Endothelial cell of umbilical vein (primary cell): ENCODE data around the gene DNAH3. TPM values are rescaled to one million over a fixed set of nuclear protein-coding genes. Genes with fewer than 3 reads are reported as not detected.

Source experiments
- BruUV-seq: library from RNA; stranded (reverse); fragments of 400-500 nt; replicated peaks from 2 replicates; lab custom pipeline; 2021; lab: Mats Ljungman, UMichigan
- CTCF ChIA-PET: fragments of 300-600, 350-600 bp; sonication (Branson Sonifier 250); formaldehyde crosslinking; loops from one replicate; lab custom pipeline; 2021; ENCODE audit warnings: antibody characterized with exemption, inconsistent platforms; lab: Charles Lee
- POLR2A ChIA-PET: fragments of 300-600, 350-600 bp; sonication (Branson Sonifier 250); formaldehyde crosslinking; loops from one replicate; lab custom pipeline; 2021; ENCODE audit warnings: antibody characterized with exemption, inconsistent platforms; lab: Charles Lee
- DNase-seq: peaks from one replicate; pipeline ENCODE4 v3.0.0-alpha.2; 2011; ENCODE audit warnings: low read depth, low spot score
- FAIRE-seq: peaks from 2 replicates; lab custom pipeline; 2011; peaks lifted over from hg19 to GRCh38; lab: Jason Lieb, UNC
- H2AFZ ChIP-seq: 2 replicates; pipeline ENCODE4 v1.6.0; 2012; ENCODE audit warnings: low read depth, low read length, control low read depth, inconsistent platforms
- H3K27ac ChIP-seq: 2 replicates; pipeline ENCODE4 v1.5.1; 2011; ENCODE audit warnings: low read depth, mild to moderate bottlenecking, control low read depth, low read length, moderate library complexity; ENCODE audit not compliant: insufficient read depth
- H3K27me3 ChIP-seq, 2 experiments: 2 replicates each; pipeline versions ENCODE4 v1.6.0 to v1.6.1; 2011; ENCODE audit warnings: low read length in 2 of 2, mixed read lengths in 1 of 2; ENCODE audit not compliant: control insufficient read depth in 2 of 2, insufficient read depth in 2 of 2
- H3K36me3 ChIP-seq, 2 experiments: 2 replicates in 1 of 2; 3 replicates in 1 of 2; pipeline ENCODE4 v1.5.1; 2011; ENCODE audit warnings: low read length in 2 of 2, mild to moderate bottlenecking in 1 of 2, moderate library complexity in 1 of 2; ENCODE audit not compliant: control insufficient read depth in 2 of 2, insufficient read depth in 2 of 2; ENCODE audit errors: extremely low read depth in 1 of 2
- H3K4me1 ChIP-seq: 3 replicates; pipeline ENCODE4 v1.5.1; 2011; ENCODE audit warnings: mild to moderate bottlenecking, low read length; ENCODE audit not compliant: control insufficient read depth, insufficient read depth; ENCODE audit errors: extremely low read depth
- H3K4me2 ChIP-seq: 2 replicates; pipeline ENCODE4 v1.6.1; 2011; ENCODE audit warnings: low read length, control low read depth, mixed read lengths; ENCODE audit not compliant: insufficient read depth
- H3K4me3 ChIP-seq, 3 experiments: fragments of 200-600 bp in 1 of 3; sonication (generic), shearing (Covaris generic) in 1 of 3; replicated peaks in 1 of 3; 2 replicates each; pipeline ENCODE4 v1.5.1; 2011 to 2016; ENCODE audit warnings: control low read depth in 3 of 3, low read length in 3 of 3, mild to moderate bottlenecking in 2 of 3, inconsistent platforms in 1 of 3, low read depth in 1 of 3, moderate library complexity in 1 of 3; ENCODE audit not compliant: insufficient read depth in 1 of 3
- H3K79me2 ChIP-seq: 2 replicates; pipeline ENCODE4 v1.6.0; 2012; ENCODE audit warnings: low read length, inconsistent platforms; ENCODE audit not compliant: control insufficient read depth, insufficient read depth
- H3K9ac ChIP-seq: replicated peaks from 2 replicates; pipeline ENCODE3; 2011; ENCODE audit warnings: low read length, control low read depth; ENCODE audit not compliant: insufficient read depth; ENCODE audit errors: extremely low read depth
- H3K9me1 ChIP-seq: replicated peaks from 3 replicates; pipeline ENCODE4 v1.6.0; 2011; ENCODE audit warnings: mild to moderate bottlenecking, low read length; ENCODE audit not compliant: control insufficient read depth, insufficient read depth; ENCODE audit errors: extremely low read depth
- H3K9me3 ChIP-seq: replicated peaks from 2 replicates; pipeline ENCODE4 v1.5.1; 2012; ENCODE audit warnings: low read length, inconsistent platforms; ENCODE audit not compliant: control insufficient read depth, insufficient read depth
- H4K20me1 ChIP-seq: replicated peaks from 2 replicates; pipeline ENCODE3; 2011; ENCODE audit warnings: mild to moderate bottlenecking, low read length; ENCODE audit not compliant: control insufficient read depth, insufficient read depth; ENCODE audit errors: extremely low read depth
- CTCF ChIP-seq, 2 donors: IDR thresholded peaks; 1 replicate in 1 of 2; 2 replicates in 1 of 2; pipeline ENCODE4 v1.5.1; 2011; ENCODE audit warnings: low read length in 2 of 2, mild to moderate bottlenecking in 2 of 2, moderate library complexity in 2 of 2, control low read depth in 1 of 2, inconsistent platforms in 1 of 2, low read depth in 1 of 2; ENCODE audit not compliant: insufficient read depth in 1 of 2; ENCODE audit errors: extremely low read depth in 1 of 2
- EZH2 ChIP-seq: IDR thresholded peaks from 2 replicates; pipeline ENCODE4 v1.6.1; 2012; ENCODE audit warnings: borderline replicate concordance, low read depth, mild to moderate bottlenecking, moderate library complexity, low read length, inconsistent platforms; ENCODE audit not compliant: severe bottlenecking
- FOS ChIP-seq: IDR thresholded peaks from 2 replicates; pipeline ENCODE4 v1.6.1; 2011; ENCODE audit warnings: mild to moderate bottlenecking, low read length, moderate library complexity, borderline replicate concordance; ENCODE audit not compliant: insufficient read depth
- GATA2 ChIP-seq: IDR thresholded peaks from 2 replicates; pipeline ENCODE4 v1.7.0; 2011; ENCODE audit warnings: low read depth, mild to moderate bottlenecking, moderate library complexity, mixed read lengths, low read length; ENCODE audit not compliant: insufficient read length, insufficient read depth
- JUN ChIP-seq: IDR thresholded peaks from 2 replicates; pipeline ENCODE4 v1.6.1; 2011; ENCODE audit warnings: borderline replicate concordance, low read depth; ENCODE audit not compliant: insufficient read length, insufficient read depth
- MYC ChIP-seq: IDR thresholded peaks from one replicate; pipeline ENCODE4 v1.6.1; 2011; ENCODE audit warnings: mild to moderate bottlenecking, low read depth, low read length
- POLR2A ChIP-seq: IDR thresholded peaks from 2 replicates; pipeline ENCODE4 v1.6.1; 2012; ENCODE audit warnings: low read depth, mild to moderate bottlenecking, control low read depth, low read length
- POLR2AphosphoS5 ChIP-seq: IDR thresholded peaks from 2 replicates; pipeline ENCODE4 v1.6.1; 2012; ENCODE audit warnings: low read depth, mild to moderate bottlenecking, control low read depth, low read length, moderate library complexity; ENCODE audit not compliant: insufficient read depth
- dilution Hi-C: fragments of 300-500 bp; cut with MboI; formaldehyde crosslinking; loops from one replicate; pipeline ENCODE4 v1.15.0; 2019; ENCODE audit warnings: low sequenced_read_pairs; ENCODE audit not compliant: extremely low pct_ligation_motif_present
- intact Hi-C: fragments of 100-400 bp; cut with micrococcal nuclease; formaldehyde crosslinking; loops from one replicate; pipeline ENCODE4 v1.10.0; 2022
- polyA plus RNA-seq, 4 experiments: library from polyadenylated mRNA; depleted of rRNA in 3 of 4; stranded (reverse) in 3 of 4; unstranded in 1 of 4; fragments of >200 nt; gene quantifications; 2 replicates each; pipeline versions ENCODE4 v1.2.1 to v1.2.3, GENCODE V29; 2011 to 2012; ENCODE audit warnings: missing spikeins in 1 of 4
- total RNA-seq: library from RNA; stranded (reverse); gene quantifications from 2 replicates; pipeline ENCODE4 v1.2.3, GENCODE V29; 2021
- TF ChIP-seq, protein P1 (sequence below): IDR thresholded peaks from 2 replicates; pipeline ENCODE4 v1.6.1; 2011; ENCODE audit not compliant: insufficient read depth, insufficient read length

DNAH3 gene
- total and polyA plus RNA-seq, 2 donors (not counting 3 experiments of a cell fraction or from before 2014, with no cell fraction given) = not detected

- CTCF ChIA-PET = interaction anchor here (1.0 kb wide), 1 partner anchor 18 kb away, joined by 3 read pairs; no protein-coding TSS in a partner anchor
Measured at GRCh38 chr16:20884240-20884556, 266.4 kb downstream of the DNAH3 start.

DNA sequence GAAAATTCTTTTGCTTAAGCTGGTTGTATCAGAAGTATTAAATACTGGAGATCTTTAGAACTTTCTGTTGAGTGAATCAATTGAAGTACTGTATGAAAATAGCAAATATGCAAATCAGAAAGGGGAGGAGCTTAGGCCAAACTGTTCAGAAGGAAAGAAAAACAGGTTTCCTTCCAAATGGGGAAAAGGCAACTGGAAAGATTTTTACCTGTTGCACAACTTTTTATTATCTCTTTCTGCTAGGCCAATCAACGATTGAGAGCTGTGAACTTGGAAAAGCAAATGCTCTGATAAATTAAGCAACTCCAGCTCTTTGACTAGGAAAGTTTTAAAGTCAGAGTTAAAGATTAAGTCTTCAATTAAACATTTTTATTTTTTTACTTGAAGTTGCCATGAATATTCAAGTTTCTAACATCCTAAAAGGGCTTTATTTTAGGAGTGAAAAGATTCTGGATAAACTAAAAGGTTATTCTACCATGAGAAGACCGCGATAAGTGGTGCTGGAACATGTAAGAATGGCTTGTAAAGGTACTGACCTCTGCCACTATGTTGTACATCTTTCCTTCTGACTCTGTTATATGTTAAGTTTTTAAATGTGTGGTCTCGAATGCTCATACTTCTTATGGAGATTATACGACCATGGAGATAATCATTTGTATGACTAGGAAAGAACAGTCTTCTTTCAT is 266.9 kb downstream of the DNAH3 start:
- Histone ChIP-seq H2AFZ (no peak overlapping the region), H3K27me3 (no peaks in the 10 kb centered on the region), H3K9me3 (no peaks in the 10 kb centered on the region), H3K4me1 (peaks cover 17% of the 10 kb centered on the region), H3K4me3 (no peak overlapping the region), H3K36me3 (no peaks in the 10 kb centered on the region), H3K9me1 (no peaks in the 10 kb centered on the region), H3K9ac (no peak overlapping the region), H3K4me2 (no peak overlapping the region), H3K79me2 (peaks cover 88% of the 10 kb centered on the region), H4K20me1 (peaks cover 7% of the 10 kb centered on the region), H3K27ac (no peak overlapping the region)
- intact Hi-C loops = no loop called here
- TF ChIP-seq POLR2A = no peak
- TF ChIP-seq GATA2 = no peak
- no peak for TF ChIP-seq FOS
- TF ChIP-seq POLR2AphosphoS5 = no peak
- TF ChIP-seq CTCF (IDR thresholded peaks at IDR 0.05; ENCODE audit: extremely low read depth in 1 of 2, insufficient read depth in 1 of 2, low read depth in 1 of 2, low read length in 2 of 2) = no peak
- TF ChIP-seq JUN = no peak
- no peak for TF ChIP-seq EZH2
- TF ChIP-seq, protein P1, sequence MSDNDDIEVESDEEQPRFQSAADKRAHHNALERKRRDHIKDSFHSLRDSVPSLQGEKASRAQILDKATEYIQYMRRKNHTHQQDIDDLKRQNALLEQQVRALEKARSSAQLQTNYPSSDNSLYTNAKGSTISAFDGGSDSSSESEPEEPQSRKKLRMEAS = no peak
- TF ChIP-seq MYC = no peak
- no TSS peak for BruUV-seq
- POLR2A ChIA-PET = no interaction called here
- CTCF ChIA-PET = interaction anchor here (1.0 kb wide), 1 partner anchor 18 kb away, joined by 3 read pairs; no protein-coding TSS in a partner anchor
- FAIRE-seq = no peak
- DNase-seq = no peak
- dilution Hi-C loops = no loop called here

More at GRCh38 chr16:20884240-20884556, 266.4 kb downstream of the DNAH3 start:
- H3K9me1 ChIP-seq = no peaks in the 10 kb centered on the region
- no peak overlapping the region for H3K9ac ChIP-seq
- H3K27ac ChIP-seq = no peak overlapping the region
- POLR2A ChIA-PET = no interaction called here
- H3K4me3 ChIP-seq = no peak overlapping the region
- no peak overlapping the region for H2AFZ ChIP-seq
- no peaks in the 10 kb centered on the region for H3K27me3 ChIP-seq
- H3K4me1 ChIP-seq = peaks cover 12% of the 10 kb centered on the region
- FAIRE-seq = no peak
- H4K20me1 ChIP-seq = peaks cover 7% of the 10 kb centered on the region
- no peak overlapping the region for H3K4me2 ChIP-seq
- H3K9me3 ChIP-seq = no peaks in the 10 kb centered on the region
- intact Hi-C loops (no loop called here), dilution Hi-C loops (no loop called here)
- TF ChIP-seq GATA2 (no peak), FOS (peak; percentile 27), JUN (no peak)
- no peak for DNase-seq
- no peaks in the 10 kb centered on the region for H3K36me3 ChIP-seq
- BruUV-seq = no TSS peak
- H3K79me2 ChIP-seq = peaks cover 85% of the 10 kb centered on the region
